ENCODE results near the gene KCNJ16.

The KCNJ16 gene

DNA sequence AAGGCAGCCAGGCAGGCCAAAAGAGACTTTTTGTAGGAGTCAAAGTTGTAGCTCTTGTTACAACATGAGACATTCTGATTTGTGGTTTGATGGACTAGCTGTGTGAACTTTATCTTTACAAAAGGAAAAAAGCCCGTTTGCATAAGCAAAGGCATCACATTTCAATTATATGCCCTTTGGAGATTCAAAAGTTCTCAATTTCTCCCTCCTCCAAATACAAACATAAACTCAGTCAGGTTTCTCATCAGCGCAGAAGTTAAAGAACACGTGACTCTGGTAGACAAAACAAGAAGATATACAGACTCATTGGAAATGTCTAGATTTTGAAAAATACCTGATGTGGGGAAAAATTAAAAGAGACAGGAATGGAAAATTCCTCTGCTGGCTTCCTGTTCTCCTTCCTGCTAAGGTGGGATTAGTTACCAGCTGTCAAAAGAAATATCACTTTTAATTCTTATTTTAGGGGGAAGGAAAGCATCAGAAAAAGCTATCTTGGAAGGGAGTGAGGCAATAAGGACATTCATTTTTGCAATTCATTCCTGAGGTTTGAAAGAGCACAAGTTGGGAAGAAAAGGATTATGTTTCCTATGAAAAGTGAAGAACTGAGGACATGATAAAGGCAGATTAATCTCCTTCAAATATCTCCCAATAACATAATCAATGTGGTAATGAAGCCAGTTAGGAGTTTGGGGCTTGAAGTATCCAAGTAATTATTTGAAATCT, 4.6 kb upstream of the KCNJ16 start:
- DNase-seq (ENCODE audit: low spot score), result no peak

DNA sequence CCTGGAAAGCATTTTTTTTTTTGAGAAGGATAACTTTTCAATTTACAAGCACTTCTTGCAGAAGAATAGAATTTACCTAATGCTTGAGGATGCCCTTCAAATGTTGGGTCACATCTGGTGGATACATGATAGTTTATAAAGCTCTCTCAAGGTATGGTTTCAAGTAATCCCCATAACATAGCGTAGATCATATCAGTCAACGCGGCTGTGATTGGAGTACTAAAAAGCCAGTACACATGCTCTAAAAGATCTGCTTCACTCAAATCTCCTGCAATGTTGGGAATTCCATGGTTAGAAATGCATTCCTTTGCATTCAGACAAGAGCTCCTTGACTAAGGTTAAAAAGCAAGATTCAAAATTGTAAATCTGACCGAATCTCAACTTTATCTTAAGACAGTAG, 3.9 kb upstream of the KCNJ16 start:
- DNase-seq (ENCODE audit: low spot score), result no peak

DNA sequence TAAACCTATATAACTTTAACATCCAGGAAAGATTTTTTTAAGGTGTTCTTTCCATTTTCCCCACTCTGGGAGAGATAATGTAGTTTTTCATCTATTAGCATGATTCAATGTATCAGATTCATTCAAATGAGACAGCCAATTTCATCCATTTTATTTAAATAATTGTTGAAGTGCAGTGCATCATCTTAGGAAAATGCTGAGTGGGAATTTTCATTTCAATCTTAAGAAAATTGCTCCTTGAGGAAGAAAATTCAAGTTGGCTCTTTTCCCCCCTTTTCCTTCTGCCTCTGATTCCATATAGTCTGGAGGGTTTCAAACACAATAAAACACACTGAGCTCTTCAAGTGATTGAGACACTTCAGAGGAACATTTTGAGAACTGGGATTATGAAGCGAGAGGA, 3.4 kb upstream of the KCNJ16 start:
- no peak for DNase-seq (ENCODE audit: low spot score)

DNA sequence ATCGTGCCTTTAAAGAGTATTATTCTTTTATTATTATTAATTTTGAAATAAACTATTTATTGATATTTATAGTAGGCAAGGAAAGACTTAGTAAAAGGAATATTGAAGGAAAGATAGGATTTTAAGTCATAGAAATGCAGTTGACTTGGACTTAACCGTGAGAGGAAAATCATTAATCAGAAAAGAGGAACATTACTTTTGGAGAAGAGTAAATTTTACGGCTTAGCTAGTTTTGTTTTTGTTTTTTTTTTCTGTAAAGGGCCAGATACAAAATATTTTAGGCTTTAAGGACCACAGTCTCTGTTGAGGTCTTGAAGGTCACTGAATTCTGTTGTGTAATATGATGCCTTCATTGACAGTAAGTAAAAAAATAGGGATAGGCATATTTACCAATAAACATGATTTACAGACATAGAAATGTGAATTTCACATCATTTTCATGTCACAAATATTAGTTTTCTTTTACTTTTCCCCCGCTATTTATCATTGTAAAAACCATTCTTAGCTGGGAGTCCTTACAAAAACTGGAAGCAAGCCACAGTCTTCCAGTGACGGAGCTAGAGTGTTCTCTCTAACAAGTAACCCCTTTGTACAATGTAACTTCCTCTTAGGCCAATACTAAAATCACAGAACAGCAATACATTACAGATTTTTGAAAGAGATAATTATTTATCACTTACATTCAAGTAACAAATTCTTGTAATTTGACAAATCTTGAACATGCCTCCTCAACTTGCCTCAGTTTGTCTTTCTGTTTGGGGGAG, 2.3 kb upstream of the KCNJ16 start:
- DNase-seq (ENCODE audit: low spot score), result no peak

DNA sequence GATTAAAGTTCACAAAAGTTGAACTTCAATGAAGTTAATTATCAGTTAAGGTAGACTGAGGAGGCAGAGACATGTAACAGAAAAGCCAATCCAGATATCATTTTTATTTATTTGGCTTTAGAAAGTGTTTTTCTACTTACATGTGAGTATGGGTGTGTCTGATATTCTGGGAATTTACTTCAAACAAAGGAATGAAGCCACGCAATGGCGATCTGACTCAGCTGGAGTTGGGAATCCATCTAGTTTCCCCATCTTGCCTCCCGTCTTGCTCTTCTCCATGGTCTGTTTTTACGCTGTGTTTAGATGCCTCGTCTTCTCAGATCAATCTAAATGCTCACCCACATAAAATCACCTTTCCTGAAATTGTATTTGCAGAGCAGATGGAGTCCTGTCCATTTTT, 1.7 kb upstream of the KCNJ16 start:
- DNase-seq (ENCODE audit: low spot score), result no peak

DNA sequence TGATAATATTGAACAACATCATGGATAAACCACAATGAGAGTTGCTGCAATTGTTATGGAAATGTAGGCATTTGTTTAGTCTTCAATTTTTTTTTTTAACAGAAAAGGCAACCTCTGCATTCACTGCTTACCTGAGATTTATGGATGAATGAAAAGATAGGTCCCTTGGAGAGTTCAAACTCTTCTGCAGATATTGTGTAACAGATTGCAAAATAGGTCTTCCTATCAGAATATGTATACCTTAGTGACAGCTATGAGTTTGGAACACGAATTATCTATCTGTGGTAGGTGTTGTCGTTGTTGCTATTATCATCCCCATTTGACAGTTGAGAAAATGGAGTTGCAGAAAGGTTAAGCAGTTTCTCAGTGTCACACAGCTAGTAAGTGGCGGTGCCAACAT, 1.2 kb upstream of the KCNJ16 start:
- DNase-seq (ENCODE audit: low spot score), result no peak

DNA sequence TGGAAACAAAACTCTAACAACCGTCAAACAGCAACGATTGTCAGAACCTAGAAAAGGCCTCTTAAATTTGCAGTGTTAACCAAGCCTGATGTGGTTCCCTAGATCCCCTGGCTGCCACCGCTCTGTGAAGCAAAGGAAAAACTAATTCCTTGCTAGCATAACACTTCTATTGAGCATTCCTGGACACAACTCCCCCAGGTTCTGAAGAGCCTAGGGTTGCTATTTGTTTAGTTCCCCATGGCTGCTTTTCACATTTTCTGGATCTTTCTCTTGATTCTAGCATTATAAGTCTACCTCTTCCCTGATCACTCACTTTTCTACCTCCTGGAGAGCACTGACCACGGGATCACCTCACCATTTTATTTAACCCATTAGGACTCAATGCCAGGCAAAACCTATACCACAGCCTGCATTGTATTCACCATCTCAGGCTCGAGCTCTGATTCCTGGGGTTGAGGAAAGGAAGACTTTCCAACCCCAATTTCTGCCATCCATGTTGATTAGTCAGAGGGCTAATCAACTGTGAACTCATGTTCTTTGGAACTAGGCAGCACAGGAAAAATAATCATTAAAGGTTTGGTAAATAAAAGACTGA, 692 bp upstream of the KCNJ16 start:
- no peak for DNase-seq (ENCODE audit: low spot score)

DNA sequence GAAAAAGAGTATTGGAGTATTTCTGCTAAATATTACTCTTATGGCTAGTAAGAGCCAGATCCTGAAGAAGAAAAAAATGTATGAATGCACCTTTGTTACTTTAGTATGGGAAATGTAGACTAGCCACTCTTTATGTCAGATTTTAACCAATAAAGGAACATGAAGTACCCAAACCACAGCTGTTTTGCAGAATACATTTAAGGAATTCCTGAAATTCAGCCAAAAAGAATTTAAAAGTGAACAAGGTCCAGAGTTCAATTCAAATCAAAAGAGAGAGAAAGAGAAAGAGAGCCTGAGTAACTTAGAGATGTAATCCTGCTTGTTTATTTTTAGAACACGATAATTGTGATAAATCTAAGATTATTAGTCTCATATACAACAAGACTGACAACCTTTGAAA, 1.2 kb downstream of the KCNJ16 start:
- no peak for DNase-seq (ENCODE audit: low spot score)

DNA sequence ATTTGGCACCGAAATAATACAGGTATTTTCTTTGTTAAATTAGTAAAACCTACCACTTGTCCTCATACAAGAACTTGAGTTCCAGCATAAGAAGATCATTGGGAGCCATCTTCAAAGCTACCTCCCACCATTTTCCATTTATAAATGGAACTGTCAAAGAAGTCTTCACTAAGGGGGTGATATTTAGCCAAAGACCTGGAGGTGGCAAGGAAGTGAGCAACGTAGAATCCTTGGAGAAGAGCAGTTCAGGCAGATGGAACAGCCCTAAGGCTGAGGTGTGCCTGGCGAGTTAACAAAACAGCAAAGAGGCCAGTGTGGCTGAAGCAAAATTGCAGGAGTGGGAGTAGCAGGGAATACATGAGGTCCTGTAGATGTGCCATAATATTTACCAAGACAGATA, 1.8 kb downstream of the KCNJ16 start:
- DNase-seq (ENCODE audit: low spot score), result no peak

DNA sequence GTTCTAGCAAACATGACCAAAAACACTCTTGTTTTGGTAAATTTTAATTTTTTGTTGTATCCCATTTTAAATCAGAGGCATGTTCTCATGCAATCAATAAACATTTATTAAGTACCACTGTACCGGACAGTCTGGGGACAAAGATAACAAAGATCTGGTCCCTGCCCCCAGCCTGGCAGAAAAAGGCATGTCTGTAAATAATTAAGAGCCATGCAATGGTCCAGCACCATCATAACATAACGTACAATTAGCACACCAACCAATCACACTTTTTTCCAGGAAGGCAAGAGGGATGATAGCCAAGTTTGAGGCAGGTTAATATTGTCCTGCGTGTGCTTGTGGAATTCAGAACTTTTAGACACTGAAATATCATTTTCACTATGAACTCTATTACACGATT, 3.5 kb downstream of the KCNJ16 start:
- no peak for DNase-seq (ENCODE audit: low spot score)

DNA sequence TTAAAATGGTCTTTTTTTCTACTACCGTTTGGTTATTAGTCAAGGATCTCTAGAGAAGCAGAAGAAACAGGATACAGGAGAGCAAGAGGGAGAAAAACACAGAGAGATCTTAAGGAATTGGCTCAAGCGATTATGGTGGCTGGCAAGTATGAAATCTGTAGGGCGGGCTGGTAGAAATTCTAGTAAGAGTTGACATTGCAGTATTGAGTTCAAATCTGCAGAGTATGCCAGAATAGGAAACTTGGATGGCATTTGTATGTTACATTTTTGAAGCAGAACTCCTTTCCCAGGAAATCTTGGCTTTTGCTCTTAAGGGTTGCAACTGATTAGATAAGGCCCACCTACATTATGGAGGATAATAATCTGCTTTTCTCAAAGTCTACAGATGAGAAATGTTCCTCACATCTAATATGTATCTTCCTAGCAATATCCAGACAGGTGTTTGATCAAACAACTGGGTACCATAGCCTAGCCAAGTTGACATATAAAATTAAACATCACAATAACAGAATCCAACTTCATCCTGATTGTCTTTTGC, 4.0 kb downstream of the KCNJ16 start:
- no peak for DNase-seq (ENCODE audit: low spot score)

DNA sequence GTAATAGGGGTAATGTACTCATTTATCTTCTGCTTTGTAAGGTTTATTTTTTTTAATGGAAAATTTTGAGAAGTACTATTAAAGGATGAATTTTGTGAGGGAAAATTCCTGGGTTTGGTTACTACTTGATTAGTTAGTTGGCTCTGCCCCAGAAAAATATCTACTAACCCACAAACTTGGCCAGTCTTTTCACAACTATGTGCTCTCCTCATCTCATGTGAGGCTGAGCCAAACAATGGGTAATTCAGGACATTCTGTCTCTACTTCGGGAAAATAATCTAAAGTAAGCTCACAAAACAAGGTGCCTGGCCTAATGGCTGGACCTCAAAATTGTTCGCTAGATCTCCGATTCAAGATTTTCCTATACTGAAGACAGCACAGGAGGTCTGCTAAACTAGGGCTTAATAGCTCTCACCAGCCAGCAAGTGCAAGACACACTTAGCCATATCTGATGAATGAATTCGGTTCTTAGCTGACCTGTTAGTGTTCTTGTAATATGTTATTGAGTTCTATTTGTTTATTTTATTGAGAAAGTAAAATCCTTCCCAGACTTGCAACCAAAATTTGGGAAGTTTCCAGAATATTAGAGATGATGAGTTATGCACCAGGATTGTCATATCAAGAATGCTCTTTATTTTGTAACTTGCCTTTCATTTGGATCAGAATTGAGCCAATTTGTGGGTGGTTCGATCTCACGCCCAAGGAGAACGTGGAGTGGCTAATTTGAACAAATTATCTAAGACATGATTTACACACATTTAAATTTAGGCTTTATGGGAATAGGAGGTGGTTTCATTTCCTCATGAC, 5.7 kb downstream of the KCNJ16 start:
- no peak for DNase-seq (ENCODE audit: low spot score)

DNA sequence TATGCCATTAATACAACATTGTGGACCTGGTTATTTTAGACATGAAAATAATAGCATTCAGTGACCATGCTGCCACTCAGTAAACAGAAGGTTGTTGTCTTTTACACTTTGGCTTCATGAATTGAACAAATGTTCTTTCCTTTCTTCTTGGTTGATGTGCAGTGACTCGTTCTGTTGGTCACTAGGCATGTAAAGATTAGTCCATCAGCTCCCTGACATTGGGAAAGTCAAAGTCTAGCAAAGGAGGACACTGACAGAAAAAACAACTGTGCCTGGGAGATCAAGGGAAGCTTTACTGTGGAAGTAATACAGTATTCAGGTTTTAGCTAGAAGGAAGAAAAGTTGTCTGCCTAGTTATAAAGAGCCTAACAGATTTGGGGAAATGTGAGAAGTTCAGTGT, 6.9 kb downstream of the KCNJ16 start:
- DNase-seq (ENCODE audit: low spot score), result no peak

DNA sequence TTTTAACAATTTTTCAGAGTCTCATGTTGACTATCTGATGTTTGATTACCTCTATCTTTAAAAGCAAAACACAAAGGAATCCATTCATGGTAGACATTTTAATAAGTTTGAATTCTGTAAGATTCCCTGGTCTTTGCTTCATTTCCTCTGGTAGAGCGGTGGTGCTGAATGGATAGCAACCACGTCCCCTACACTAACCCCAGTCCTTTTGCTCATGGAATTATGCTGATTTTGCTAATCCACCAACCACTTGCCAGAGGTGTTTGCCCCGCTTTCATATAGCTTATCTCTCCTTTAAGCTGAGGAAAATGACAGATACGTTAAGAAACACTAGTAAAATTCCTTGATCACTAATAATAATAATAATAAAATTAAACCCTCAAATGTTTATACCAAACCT, 9.5 kb downstream of the KCNJ16 start:
- no peak for DNase-seq (ENCODE audit: low spot score)

DNA sequence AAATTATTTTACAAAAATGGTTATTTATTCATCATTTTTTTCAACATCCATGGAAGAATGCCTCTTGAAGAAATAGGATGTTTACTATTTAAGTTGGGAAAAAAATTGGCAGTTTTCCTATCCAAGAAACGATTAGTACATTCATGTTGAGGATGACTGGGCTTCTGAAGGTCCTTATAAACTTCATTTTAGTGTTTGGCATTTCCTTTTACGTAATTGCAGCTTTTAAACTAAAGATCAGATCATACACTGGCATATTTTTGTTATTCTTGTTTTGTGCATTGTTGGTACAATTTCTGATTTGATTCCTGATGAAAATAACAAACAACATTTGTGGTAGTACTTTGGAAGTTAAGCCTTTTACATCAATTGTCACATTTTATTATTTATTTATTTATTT, 11.5 kb downstream of the KCNJ16 start:
- DNase-seq (ENCODE audit: low spot score), result no peak

DNA sequence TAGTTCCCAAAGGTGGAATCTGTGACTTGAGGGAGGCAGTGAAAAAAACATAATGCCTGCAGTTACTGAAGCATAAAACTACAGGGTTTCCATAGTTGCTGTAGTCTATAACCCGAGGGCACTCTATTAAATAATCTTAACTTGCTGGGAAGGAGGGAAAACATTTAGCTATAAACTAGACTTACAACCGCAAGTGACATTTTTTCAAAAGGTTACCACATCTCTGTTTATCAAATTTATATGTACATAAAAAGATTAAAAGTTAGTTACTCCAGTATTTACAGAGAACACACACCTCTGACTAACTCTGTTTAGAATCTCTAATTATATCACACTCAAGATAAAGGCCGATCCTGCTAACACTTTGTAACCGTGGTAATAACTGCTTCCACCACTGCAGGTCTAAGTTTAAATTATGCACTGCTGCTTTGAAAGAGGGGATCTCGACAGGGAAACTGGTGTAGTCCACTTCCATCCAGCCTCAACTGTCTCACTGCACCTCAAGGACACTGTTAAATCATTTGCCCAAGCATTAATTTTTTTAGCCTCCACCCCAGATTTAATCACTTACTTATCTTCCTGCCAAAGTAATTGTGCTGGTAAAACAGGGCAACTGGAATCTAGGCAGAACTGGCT, 14.6 kb downstream of the KCNJ16 start:
- DNase-seq (ENCODE audit: low spot score), result no peak

DNA sequence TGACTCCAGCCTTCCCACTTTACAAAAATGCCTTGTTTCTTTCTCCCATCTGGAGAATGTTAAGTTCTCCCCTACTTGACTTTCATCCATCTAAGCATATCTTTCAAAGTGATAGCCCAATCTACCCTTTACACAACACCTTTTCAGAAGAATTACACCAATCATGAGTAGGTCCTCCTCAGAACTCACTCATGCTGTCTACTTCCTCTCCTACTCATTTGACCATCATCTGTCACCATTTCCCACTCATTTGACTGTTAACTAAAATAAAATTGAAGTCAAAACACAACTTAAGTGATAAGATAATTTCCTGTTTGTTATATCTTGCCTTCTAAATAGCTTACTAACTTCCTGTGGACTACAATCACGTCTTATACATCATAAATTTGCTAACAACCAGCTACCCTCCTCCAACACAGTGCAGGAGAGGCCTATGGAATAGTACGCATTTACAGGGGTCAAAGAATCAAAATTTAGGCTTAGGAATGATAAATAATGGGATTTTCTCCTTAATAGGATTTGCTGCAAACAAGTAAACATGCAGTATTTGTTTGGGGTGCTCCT, 16.1 kb downstream of the KCNJ16 start:
- DNase-seq (ENCODE audit: low spot score), result no peak

DNA sequence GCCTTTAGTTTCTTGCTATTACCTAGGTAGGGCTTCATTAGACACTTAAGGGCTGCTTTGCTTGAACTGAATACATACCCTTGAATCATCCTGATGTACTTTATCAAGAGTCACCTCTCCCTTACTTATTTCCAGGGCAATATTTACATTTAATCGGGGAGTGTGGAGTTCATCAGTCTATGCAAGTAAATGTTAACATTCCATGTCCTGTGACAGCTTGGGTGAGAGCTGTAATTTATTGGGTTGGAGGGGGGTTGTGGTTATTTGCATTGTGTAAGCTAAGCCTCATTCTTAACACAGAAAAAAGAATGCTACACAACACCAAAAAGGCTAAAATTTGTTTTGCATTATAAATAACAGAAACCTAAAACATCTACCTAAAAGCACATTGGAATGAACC, 16.7 kb downstream of the KCNJ16 start:
- DNase-seq (ENCODE audit: low spot score), result no peak

DNA sequence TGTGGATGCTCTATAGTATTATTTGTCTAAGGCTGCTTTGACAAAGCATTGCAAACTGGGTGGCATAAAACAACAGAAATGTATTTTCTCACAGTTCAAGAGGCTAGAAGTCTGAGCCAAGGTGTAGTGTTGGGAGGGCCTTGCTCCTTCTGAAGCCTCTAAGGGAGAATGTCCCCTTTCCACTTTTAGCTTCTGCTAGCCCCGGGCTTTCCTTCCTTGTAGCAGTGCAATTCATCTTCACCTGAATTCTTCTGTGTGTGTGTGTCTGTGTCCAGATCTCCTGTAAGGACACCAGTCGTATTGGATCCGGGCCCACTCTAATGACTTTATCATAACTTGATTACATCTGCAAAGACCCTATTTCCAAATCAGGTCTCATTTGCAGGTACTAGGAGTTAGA, 18.1 kb downstream of the KCNJ16 start:
- DNase-seq (ENCODE audit: low spot score), result no peak

DNA sequence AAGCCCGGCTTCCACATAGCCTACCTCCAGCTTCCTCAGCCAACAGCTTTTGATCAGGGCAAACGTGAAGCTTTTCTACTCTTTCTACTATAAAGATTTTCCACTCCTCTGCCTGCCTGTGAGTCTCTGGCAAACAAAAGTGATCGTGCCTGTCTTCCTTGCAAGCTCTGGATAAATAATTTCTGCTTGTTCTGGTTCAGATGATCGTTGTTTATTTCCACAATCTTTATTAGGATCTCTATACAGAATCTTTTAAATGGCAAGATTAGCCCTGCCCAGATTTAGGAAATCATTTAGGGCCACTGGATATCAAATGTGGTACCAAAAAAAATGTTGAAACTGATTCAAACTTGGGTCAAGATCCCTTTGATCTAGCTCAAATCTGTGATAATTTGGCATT, 20.4 kb downstream of the KCNJ16 start:
- DNase-seq (ENCODE audit: low spot score), result no peak

DNA sequence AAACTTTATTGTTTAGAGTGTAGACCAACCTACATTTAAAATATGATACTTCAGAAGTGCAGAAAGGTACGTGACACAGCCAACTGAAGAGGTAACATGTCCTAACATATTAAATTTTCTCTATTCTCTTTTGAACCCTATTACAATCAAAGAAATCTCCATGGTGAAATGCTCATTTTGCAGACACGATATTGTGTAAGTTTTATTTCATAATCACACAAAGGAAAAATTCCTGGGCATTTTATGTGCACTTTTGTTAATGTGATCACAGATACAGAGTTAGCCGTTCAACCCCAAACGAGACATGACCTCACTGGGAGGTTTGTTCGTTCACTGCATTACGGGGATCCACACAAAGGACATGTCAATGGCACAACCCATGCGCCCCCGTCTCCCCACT, 21.8 kb downstream of the KCNJ16 start:
- no peak for DNase-seq (ENCODE audit: low spot score)

DNA sequence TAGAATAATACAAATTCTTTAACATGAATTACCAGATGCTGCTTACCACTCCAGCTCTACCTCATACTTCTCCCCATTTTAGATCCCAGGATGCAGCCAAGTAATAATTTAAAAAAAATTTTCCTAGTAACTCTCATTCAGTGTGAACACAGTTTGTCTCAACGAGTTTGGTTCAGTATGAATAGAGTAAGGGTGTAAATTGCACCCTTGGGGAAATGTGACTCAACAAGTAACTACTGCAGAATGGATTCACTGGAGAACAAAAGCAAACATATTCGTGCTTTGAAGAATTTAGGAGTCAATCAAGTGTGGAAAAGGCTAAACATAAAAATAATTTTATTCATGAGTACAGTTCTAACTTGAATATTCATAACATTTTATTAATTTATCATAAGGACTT, 23.0 kb downstream of the KCNJ16 start:
- no peak for DNase-seq (ENCODE audit: low spot score)
